Measurements from ENCODE around the gene FBF1. TPM values are rescaled to one million over a fixed set of nuclear protein-coding genes. Genes with fewer than 3 reads are reported as not detected.

Gene FBF1
- total RNA-seq, 1 donor from 2014 or later = 6.3 TPM

GRCh38 chr17:75917917-75918445 lies 22.9 kb downstream of the FBF1 start:
- Histone ChIP-seq H3K27ac (ENCODE audit: low read depth, low read length) (no peak overlapping the region), H3K4me1 (ENCODE audit: control insufficient read depth in 3 of 3, insufficient read depth in 3 of 3, low read length in 3 of 3) (no peaks in the 10 kb centered on the region), H3K9ac (ENCODE audit: low read depth in 1 of 3, low read length in 3 of 3) (no peak overlapping the region), H3K36me3 (ENCODE audit: control insufficient read depth in 3 of 3, insufficient read depth in 3 of 3, low read length in 3 of 3) (peaks cover 6 to 12% (median 10%) of the 10 kb centered on the region in 3 donors), H3K27me3 (ENCODE audit: control insufficient read depth in 3 of 3, insufficient read depth in 3 of 3, low read length in 3 of 3) (no peaks in the 10 kb centered on the region), H3K9me3 (ENCODE audit: control insufficient read depth in 3 of 3, low read length in 3 of 3) (no peaks in the 10 kb centered on the region), H3K4me3 (ENCODE audit: low read length in 3 of 3) (no peak overlapping the region)

- Histone ChIP-seq H3K9me3 (ENCODE audit: control insufficient read depth in 3 of 3, low read length in 3 of 3) (no peaks in the 10 kb centered on the region), H3K27ac (ENCODE audit: low read depth, low read length) (no peak overlapping the region), H3K36me3 (ENCODE audit: control insufficient read depth in 3 of 3, insufficient read depth in 3 of 3, low read length in 3 of 3) (peaks cover 3 to 12% (median 10%) of the 10 kb centered on the region in 3 donors), H3K27me3 (ENCODE audit: control insufficient read depth in 3 of 3, insufficient read depth in 3 of 3, low read length in 3 of 3) (no peaks in the 10 kb centered on the region), H3K4me1 (ENCODE audit: control insufficient read depth in 3 of 3, insufficient read depth in 3 of 3, low read length in 3 of 3) (no peaks in the 10 kb centered on the region), H3K9ac (ENCODE audit: low read depth in 1 of 3, low read length in 3 of 3) (no peak overlapping the region), H3K4me3 (ENCODE audit: low read length in 3 of 3) (no peak overlapping the region)
Measured at GRCh38 chr17:75917141-75917916, 23.5 kb downstream of the FBF1 start.

GRCh38 chr17:75915268-75915667 lies 25.6 kb downstream of the FBF1 start:
- Histone ChIP-seq H3K27ac (ENCODE audit: low read depth, low read length) (no peak overlapping the region), H3K4me1 (ENCODE audit: control insufficient read depth in 3 of 3, insufficient read depth in 3 of 3, low read length in 3 of 3) (no peaks in the 10 kb centered on the region), H3K4me3 (ENCODE audit: low read length in 3 of 3) (no peak overlapping the region), H3K27me3 (ENCODE audit: control insufficient read depth in 3 of 3, insufficient read depth in 3 of 3, low read length in 3 of 3) (no peaks in the 10 kb centered on the region), H3K9ac (ENCODE audit: low read depth in 1 of 3, low read length in 3 of 3) (no peak overlapping the region), H3K36me3 (ENCODE audit: control insufficient read depth in 3 of 3, insufficient read depth in 3 of 3, low read length in 3 of 3) (peaks cover 3 to 14% (median 4%) of the 10 kb centered on the region in 3 donors), H3K9me3 (ENCODE audit: control insufficient read depth in 3 of 3, low read length in 3 of 3) (no peaks in the 10 kb centered on the region)

- Histone ChIP-seq H3K27ac (ENCODE audit: low read depth, low read length) (no peak overlapping the region), H3K9me3 (ENCODE audit: control insufficient read depth in 3 of 3, low read length in 3 of 3) (no peaks in the 10 kb centered on the region), H3K9ac (ENCODE audit: low read depth in 1 of 3, low read length in 3 of 3) (no peak overlapping the region), H3K4me3 (ENCODE audit: low read length in 3 of 3) (no peak overlapping the region), H3K27me3 (ENCODE audit: control insufficient read depth in 3 of 3, insufficient read depth in 3 of 3, low read length in 3 of 3) (no peaks in the 10 kb centered on the region), H3K36me3 (ENCODE audit: control insufficient read depth in 3 of 3, insufficient read depth in 3 of 3, low read length in 3 of 3) (peaks cover 3 to 14% (median 4%) of the 10 kb centered on the region in 3 donors), H3K4me1 (ENCODE audit: control insufficient read depth in 3 of 3, insufficient read depth in 3 of 3, low read length in 3 of 3) (no peaks in the 10 kb centered on the region)
Measured at GRCh38 chr17:75914643-75915267, 26.1 kb downstream of the FBF1 start.

- Histone ChIP-seq H3K4me1 (ENCODE audit: control insufficient read depth in 3 of 3, insufficient read depth in 3 of 3, low read length in 3 of 3) (no peaks in the 10 kb centered on the region), H3K27ac (ENCODE audit: low read depth, low read length) (no peak overlapping the region), H3K36me3 (ENCODE audit: control insufficient read depth in 3 of 3, insufficient read depth in 3 of 3, low read length in 3 of 3) (peaks cover 3 to 12% (median 4%) of the 10 kb centered on the region in 3 donors), H3K9me3 (ENCODE audit: control insufficient read depth in 3 of 3, low read length in 3 of 3) (no peaks in the 10 kb centered on the region), H3K9ac (ENCODE audit: low read depth in 1 of 3, low read length in 3 of 3) (no peak overlapping the region), H3K4me3 (ENCODE audit: low read length in 3 of 3) (no peak overlapping the region), H3K27me3 (ENCODE audit: control insufficient read depth in 3 of 3, insufficient read depth in 3 of 3, low read length in 3 of 3) (no peaks in the 10 kb centered on the region)
Measured at GRCh38 chr17:75913537-75914210, 27.2 kb downstream of the FBF1 start.

- Histone ChIP-seq H3K27me3 (ENCODE audit: control insufficient read depth in 3 of 3, insufficient read depth in 3 of 3, low read length in 3 of 3) (no peaks in the 10 kb centered on the region), H3K36me3 (ENCODE audit: control insufficient read depth in 3 of 3, insufficient read depth in 3 of 3, low read length in 3 of 3) (peaks cover 0 to 12% (median 4%) of the 10 kb centered on the region in 3 donors), H3K9me3 (ENCODE audit: control insufficient read depth in 3 of 3, low read length in 3 of 3) (no peaks in the 10 kb centered on the region), H3K4me3 (ENCODE audit: low read length in 3 of 3) (no peak overlapping the region), H3K4me1 (ENCODE audit: control insufficient read depth in 3 of 3, insufficient read depth in 3 of 3, low read length in 3 of 3) (no peaks in the 10 kb centered on the region), H3K9ac (ENCODE audit: low read depth in 1 of 3, low read length in 3 of 3) (no peak overlapping the region), H3K27ac (ENCODE audit: low read depth, low read length) (no peak overlapping the region)
Measured at GRCh38 chr17:75910699-75911098, 30.1 kb downstream of the FBF1 start.

- Histone ChIP-seq H3K27ac (ENCODE audit: low read depth, low read length) (no peak overlapping the region), H3K4me3 (ENCODE audit: low read length in 3 of 3) (no peak overlapping the region), H3K27me3 (ENCODE audit: control insufficient read depth in 3 of 3, insufficient read depth in 3 of 3, low read length in 3 of 3) (no peaks in the 10 kb centered on the region), H3K4me1 (ENCODE audit: control insufficient read depth in 3 of 3, insufficient read depth in 3 of 3, low read length in 3 of 3) (peaks cover 0 to 3% (median 3%) of the 10 kb centered on the region in 3 donors), H3K9me3 (ENCODE audit: control insufficient read depth in 3 of 3, low read length in 3 of 3) (no peaks in the 10 kb centered on the region), H3K36me3 (ENCODE audit: control insufficient read depth in 3 of 3, insufficient read depth in 3 of 3, low read length in 3 of 3) (peaks cover 0 to 9% (median 0%) of the 10 kb centered on the region in 3 donors), H3K9ac (ENCODE audit: low read depth in 1 of 3, low read length in 3 of 3) (no peak overlapping the region)
Measured at GRCh38 chr17:75909812-75910274, 31.0 kb downstream of the FBF1 start.

- Histone ChIP-seq H3K36me3 (ENCODE audit: control insufficient read depth in 3 of 3, insufficient read depth in 3 of 3, low read length in 3 of 3) (peaks cover 0 to 4% (median 0%) of the 10 kb centered on the region in 3 donors), H3K4me3 (ENCODE audit: low read length in 3 of 3) (no peak overlapping the region), H3K9ac (ENCODE audit: low read depth in 1 of 3, low read length in 3 of 3) (no peak overlapping the region), H3K27ac (ENCODE audit: low read depth, low read length) (no peak overlapping the region), H3K27me3 (ENCODE audit: control insufficient read depth in 3 of 3, insufficient read depth in 3 of 3, low read length in 3 of 3) (no peaks in the 10 kb centered on the region), H3K4me1 (ENCODE audit: control insufficient read depth in 3 of 3, insufficient read depth in 3 of 3, low read length in 3 of 3) (peaks cover 0 to 5% (median 3%) of the 10 kb centered on the region in 3 donors), H3K9me3 (ENCODE audit: control insufficient read depth in 3 of 3, low read length in 3 of 3) (no peaks in the 10 kb centered on the region)
Measured at GRCh38 chr17:75909051-75909811, 31.6 kb downstream of the FBF1 start.

- peak overlapping the region in 1 of 3 donors; percentile 8 for H3K9ac ChIP-seq (ENCODE audit: low read depth in 1 of 3, low read length in 3 of 3)
- no peak overlapping the region for H3K27ac ChIP-seq (ENCODE audit: low read depth, low read length)
- H3K4me3 ChIP-seq (ENCODE audit: low read length in 3 of 3) = no peak overlapping the region
- no peaks in the 10 kb centered on the region for H3K27me3 ChIP-seq (ENCODE audit: control insufficient read depth in 3 of 3, insufficient read depth in 3 of 3, low read length in 3 of 3)
- H3K36me3 ChIP-seq (ENCODE audit: control insufficient read depth in 3 of 3, insufficient read depth in 3 of 3, low read length in 3 of 3) = peaks cover 0 to 4% (median 0%) of the 10 kb centered on the region in 3 donors
- peaks cover 9 to 13% (median 10%) of the 10 kb centered on the region in 3 donors for H3K4me1 ChIP-seq (ENCODE audit: control insufficient read depth in 3 of 3, insufficient read depth in 3 of 3, low read length in 3 of 3)
- no peaks in the 10 kb centered on the region for H3K9me3 ChIP-seq (ENCODE audit: control insufficient read depth in 3 of 3, low read length in 3 of 3)
Measured at GRCh38 chr17:75908201-75908600, 32.6 kb downstream of the FBF1 start.
